ENCODE data around the gene ST7. TPM values are rescaled to one million over a fixed set of nuclear protein-coding genes. Genes with fewer than 3 reads are reported as not detected.

The ST7 gene
- total and polyA plus RNA-seq, 2 of the 8 experiments (the other 6 are each of a cell fraction or from before 2014, with no cell fraction given): 16.3 to 18.0 TPM

- Histone ChIP-seq H2BK15ac (ENCODE audit: low read length) (no peak overlapping the region), H2BK5ac (ENCODE audit: low read depth, low read length) (no peak overlapping the region), H2BK20ac (ENCODE audit: low read length) (no peak overlapping the region), H2AK5ac (ENCODE audit: low read depth, low read length) (no peak overlapping the region), H3K4me2 (ENCODE audit: insufficient read depth in 1 of 2, low read depth in 2 of 2, low read length in 2 of 2) (no peak overlapping the region), H3K4ac (replicated peaks; ENCODE audit: insufficient read length, low read depth, low read length) (no peak overlapping the region), H3K27ac (ENCODE audit: low read depth, low read length) (no peak overlapping the region), H3K27me3 (replicated peaks in 1 of 4; ENCODE audit: control insufficient read depth in 3 of 4, extremely low read depth in 1 of 4, insufficient read depth in 3 of 4, low read length in 3 of 4) (no peaks in the 10 kb centered on the region), H4K91ac (replicated peaks; ENCODE audit: insufficient read length, low read length) (no peak overlapping the region), H3K4me3 (ENCODE audit: extremely low read depth in 1 of 4, insufficient read depth in 2 of 4, low read depth in 3 of 4, low read length in 4 of 4) (no peak overlapping the region), H3K9me3 (ENCODE audit: insufficient read depth in 2 of 2, low read depth in 1 of 2, low read length in 1 of 2) (no peaks in the 10 kb centered on the region), H2AFZ (ENCODE audit: low read length) (no peak overlapping the region), H3K79me1 (ENCODE audit: low read depth, low read length) (no peaks in the 10 kb centered on the region), H3K56ac (replicated peaks; ENCODE audit: insufficient read length, low read depth, low read length) (no peak overlapping the region), H3K4me1 (replicated peaks in 1 of 4; ENCODE audit: control insufficient read depth in 3 of 4, insufficient read depth in 4 of 4, low read length in 3 of 4) (peaks cover 2 to 8% (median 5%) of the 10 kb centered on the region in 4 experiments; a peak in 5 of 7 replicates), H4K8ac (ENCODE audit: extremely low read depth, insufficient read depth, low read length) (no peak overlapping the region), H3K18ac (ENCODE audit: extremely low read depth, low read length) (no peak overlapping the region), H3K79me2 (ENCODE audit: control insufficient read depth in 1 of 2, insufficient read depth in 2 of 2, low read length in 2 of 2) (no peaks in the 10 kb centered on the region), H3K23me2 (ENCODE audit: low read depth, low read length) (no peaks in the 10 kb centered on the region), H4K5ac (ENCODE audit: insufficient read length, low read depth, low read length) (no peak overlapping the region), H3K36me3 (ENCODE audit: control insufficient read depth in 2 of 4, insufficient read depth in 4 of 4, low read length in 3 of 4) (no peaks in the 10 kb centered on the region), H3K14ac (ENCODE audit: insufficient read length) (no peak overlapping the region), H2BK120ac (replicated peaks; ENCODE audit: low read depth, low read length) (no peak overlapping the region), H4K20me1 (replicated peaks in 1 of 2; ENCODE audit: control insufficient read depth in 1 of 2, insufficient read depth in 2 of 2, low read length in 2 of 2) (no peaks in the 10 kb centered on the region), H3K9ac (replicated peaks in 1 of 4; ENCODE audit: extremely low read depth in 1 of 4, low read depth in 3 of 4, low read length in 3 of 4) (no peak overlapping the region), H2BK12ac (ENCODE audit: low read depth, low read length) (no peak overlapping the region), H3K23ac (ENCODE audit: insufficient read length) (no peak overlapping the region)
- POLR2A ChIA-PET (ENCODE audit: partially characterized antibody): no interaction called here
- WGBS, 2 experiments (ENCODE audit: extremely low coverage in 1 of 2, insufficient coverage in 1 of 2, insufficient read length in 1 of 2, insufficient replicate concordance in 2 of 2, low coverage in 1 of 2, low lambda C conversion rate in 2 of 2, missing lambda C conversion rate in 1 of 2): 88% methylated on average over 4 of the region's 4 CpGs; no CpG with 5 or more reads in 1 of the 2 experiments
- CTCF ChIA-PET (ENCODE audit: partially characterized antibody): interaction anchor here (1.0 to 1.9 kb wide), 3 partner anchors 8 to 127 kb away, joined by 3 to 4 read pairs (median 4); no protein-coding TSS in a partner anchor
- DNase-seq (ENCODE audit: low read depth in 1 of 2, low spot score in 2 of 2): no peak
- no peak for FAIRE-seq
- no peak for TF ChIP-seq TCF12 (IDR thresholded peaks at IDR 0.05; ENCODE audit: low read depth, low read length)
- TF ChIP-seq MAFK (IDR thresholded peaks at IDR 0.05; ENCODE audit: low read depth, low read length): no peak
- TF ChIP-seq CBX8 (IDR thresholded peaks at IDR 0.05; ENCODE audit: borderline replicate concordance, low read depth, low read length): no peak
- no peak for TF ChIP-seq CHD1 (IDR thresholded peaks at IDR 0.05; ENCODE audit: low read depth, low read length)
- no peak for TF ChIP-seq EGR1 (IDR thresholded peaks at IDR 0.05; ENCODE audit: borderline replicate concordance, low read depth, low read length)
- no peak for TF ChIP-seq YY1 (IDR thresholded peaks at IDR 0.05; ENCODE audit: low read depth, low read length)
- TF ChIP-seq SUZ12 (IDR thresholded peaks at IDR 0.05; ENCODE audit: low read length): no peak
- TF ChIP-seq KDM5A (IDR thresholded peaks at IDR 0.05; ENCODE audit: low read length): no peak
- TF ChIP-seq TEAD4 (IDR thresholded peaks at IDR 0.05; ENCODE audit: low read depth, low read length): no peak
Observed at GRCh38 chr7:117112640-117113039, 159.3 kb downstream of the ST7 start.

Data from H1 (cell line).